HG03108 (cell line): ENCODE results near the gene CD72.
A peak's percentile ranks its signal among the peaks of the same experiment; 100 is the strongest.
"Not testable (repeated sequence)": the region's sequence is repeated elsewhere in the genome, so short reads cannot be mapped to it uniquely, and the experiment has no call there.

Experiments
- ATAC-seq: cut with Tn5 transposase; IDR thresholded peaks from one replicate; pipeline ENCODE4 v1.9.1; 2021; ENCODE audit warnings: moderate library complexity; ENCODE audit not compliant: unreplicated experiment

CD72 gene

GRCh38 chr9:35650341-35651158 lies 32.3 kb upstream of the CD72 start, which contains the start of gene SIT1:
Gene SIT1 (minus strand): TSS chr9:35650931. CDS start chr9:35650853, 78 bp downstream.
- ATAC-seq: no peak

- no peak for ATAC-seq
Observed at GRCh38 chr9:35649431-35650340, 31.5 kb upstream of the CD72 start.

- ATAC-seq: peak; percentile 83
Observed at GRCh38 chr9:35646533-35647265, 28.5 kb upstream of the CD72 start.

GRCh38 chr9:35646153-35646532 lies 27.9 kb upstream of the CD72 start:
- peak; percentile 0 for ATAC-seq

- ATAC-seq: not testable (repeated sequence)
Observed at GRCh38 chr9:35645736-35646135, 27.5 kb upstream of the CD72 start.

- no peak for ATAC-seq
Observed at GRCh38 chr9:35643046-35643445, 24.8 kb upstream of the CD72 start.

GRCh38 chr9:35641478-35641877 lies 23.3 kb upstream of the CD72 start:
- ATAC-seq: not testable (repeated sequence)

- not testable (repeated sequence) for ATAC-seq
Observed at GRCh38 chr9:35640431-35640830, 22.2 kb upstream of the CD72 start.

GRCh38 chr9:35639631-35640030 lies 21.4 kb upstream of the CD72 start:
- ATAC-seq: no peak

- ATAC-seq: not testable (repeated sequence)
Observed at GRCh38 chr9:35639225-35639624, 21.0 kb upstream of the CD72 start.

GRCh38 chr9:35638751-35639150 lies 20.5 kb upstream of the CD72 start:
- not testable (repeated sequence) for ATAC-seq

GRCh38 chr9:35637427-35637955 lies 19.3 kb upstream of the CD72 start:
- ATAC-seq: not testable (repeated sequence)

- not testable (repeated sequence) for ATAC-seq
Observed at GRCh38 chr9:35636877-35637246, 18.6 kb upstream of the CD72 start.

GRCh38 chr9:35636135-35636876 lies 18.1 kb upstream of the CD72 start:
- ATAC-seq: no peak

GRCh38 chr9:35635730-35636129 lies 17.5 kb upstream of the CD72 start:
- no peak for ATAC-seq

- ATAC-seq: no peak
Observed at GRCh38 chr9:35629597-35629996, 11.4 kb upstream of the CD72 start.

GRCh38 chr9:35628389-35628991 lies 10.3 kb upstream of the CD72 start:
- no peak for ATAC-seq

- ATAC-seq: no peak
Observed at GRCh38 chr9:35627575-35627974, 9.4 kb upstream of the CD72 start.

GRCh38 chr9:35619800-35620158 lies 1.6 kb upstream of the CD72 start:
- peak; percentile 41 for ATAC-seq
